Left renal pelvis (tissue), 4 donors: Measurements from ENCODE around the gene SLC44A1. TPM values are rescaled to one million over a fixed set of nuclear protein-coding genes. Genes with fewer than 3 reads are reported as not detected.

ENCODE experiments used
- DNase-seq, 4 donors: peaks; one replicate each; pipeline ENCODE4 v3.0.0-alpha.2; 2013; ENCODE audit warnings: low read depth in 4 of 4, low spot score in 3 of 4
- polyA plus RNA-seq, 4 donors: library from polyadenylated mRNA; unstranded; fragments of 120-200 nt; gene quantifications; one replicate each; pipeline ENCODE4 v1.2.1, GENCODE V29; 2013; ENCODE audit not compliant: insufficient read length in 4 of 4

Gene SLC44A1
- polyA plus RNA-seq, 4 donors, result 33.4 to 61.0 (median 50.7) TPM

DNA sequence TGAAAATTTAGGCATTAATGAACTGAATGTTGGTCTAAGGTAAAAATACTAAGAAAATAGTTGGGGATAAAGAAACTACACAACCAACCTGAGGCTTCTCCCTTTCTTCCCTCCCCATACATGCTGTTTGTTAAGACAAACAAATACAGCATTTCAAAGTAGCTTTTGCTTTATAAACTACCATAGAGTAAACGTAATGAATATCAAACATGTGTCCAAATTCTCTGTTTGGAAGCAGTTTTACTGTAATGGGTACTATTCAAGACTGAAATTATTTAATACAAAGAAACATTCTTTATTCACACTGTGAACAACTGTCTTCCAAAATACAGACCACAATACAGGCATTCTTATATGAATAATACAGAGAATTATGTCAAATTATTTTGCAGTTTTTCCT is 52.0 kb downstream of the SLC44A1 start:
- no peak for DNase-seq

DNA sequence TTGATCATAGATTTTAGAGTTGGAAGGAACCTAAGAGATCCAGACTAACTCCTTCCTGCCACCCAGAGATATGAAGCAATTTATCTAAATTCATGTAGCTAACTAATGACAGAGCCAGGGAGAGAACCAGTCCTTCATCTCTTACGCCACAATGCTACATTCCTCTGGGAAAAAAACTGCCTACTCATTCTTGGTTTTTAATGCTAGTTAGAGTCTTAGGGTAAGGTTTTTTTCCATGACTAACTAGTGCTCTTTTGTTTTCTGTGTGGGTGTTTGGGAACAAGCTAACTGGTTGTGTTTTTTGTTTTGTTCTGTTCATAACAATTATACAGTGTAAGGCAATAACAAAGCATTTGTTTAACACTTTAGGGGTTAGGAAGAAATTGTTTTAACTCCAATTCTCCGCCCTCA is 52.4 kb downstream of the SLC44A1 start:
- no peak for DNase-seq

DNA sequence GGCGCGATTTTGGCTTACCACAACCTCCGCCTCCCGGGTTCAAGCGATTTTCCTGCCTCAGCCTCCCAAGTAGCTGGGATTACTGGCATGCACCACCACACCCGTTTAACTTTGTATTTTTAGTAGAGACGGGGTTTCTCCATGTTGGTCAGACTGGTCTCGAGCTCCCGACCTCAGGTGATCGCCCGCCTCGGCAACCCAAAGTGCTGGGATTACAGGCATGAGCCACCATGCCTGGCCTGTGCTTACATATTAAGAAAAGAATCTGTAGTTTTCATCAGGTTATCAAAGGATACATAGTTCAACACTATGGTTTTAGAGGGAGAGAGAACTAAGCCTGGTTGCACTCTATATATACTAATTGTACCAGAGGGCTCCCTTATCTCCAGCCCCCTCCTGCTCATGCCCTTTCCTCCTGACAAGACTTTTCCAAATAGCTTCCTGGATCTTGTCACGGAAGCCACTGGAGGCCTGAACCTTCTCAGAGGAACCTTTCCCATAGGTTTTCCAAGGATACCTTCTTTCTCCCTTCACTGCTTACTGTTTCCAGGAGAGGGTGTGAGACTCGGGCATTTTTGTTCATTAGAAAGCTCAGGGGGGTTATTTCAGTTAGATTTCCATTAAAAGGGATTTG is 53.1 kb downstream of the SLC44A1 start:
- no peak for DNase-seq

DNA sequence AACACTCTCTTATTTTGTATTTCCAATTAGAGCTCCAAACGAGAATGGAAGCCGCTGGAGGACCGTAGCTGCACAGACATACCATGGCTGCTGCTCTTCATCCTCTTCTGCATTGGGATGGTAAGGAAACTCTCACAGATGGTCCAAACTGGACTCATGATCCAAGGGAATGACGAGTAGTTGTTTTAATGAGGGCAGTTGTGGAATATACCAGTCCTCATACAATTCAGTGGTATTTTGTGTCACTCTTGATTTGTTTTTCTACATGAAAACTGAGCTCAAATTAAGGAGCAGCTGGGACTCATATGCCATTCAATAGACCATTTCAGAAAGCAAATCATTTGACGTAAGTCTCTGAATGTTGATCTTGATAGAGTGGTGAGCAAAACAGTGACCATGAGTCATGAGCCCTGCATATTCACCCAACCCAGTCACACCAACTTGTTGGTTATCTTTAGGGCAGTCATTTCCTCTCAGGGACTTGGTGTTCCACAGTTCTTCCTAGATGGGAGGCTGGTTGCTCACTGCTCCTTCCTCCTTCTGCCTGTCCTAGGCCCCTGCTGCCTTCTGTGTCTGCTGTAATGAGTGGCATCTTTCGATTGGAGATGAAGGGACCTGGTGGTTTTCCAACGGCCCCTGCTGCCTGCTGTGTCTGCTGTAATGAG is 54.9 kb downstream of the SLC44A1 start:
- no peak for DNase-seq

DNA sequence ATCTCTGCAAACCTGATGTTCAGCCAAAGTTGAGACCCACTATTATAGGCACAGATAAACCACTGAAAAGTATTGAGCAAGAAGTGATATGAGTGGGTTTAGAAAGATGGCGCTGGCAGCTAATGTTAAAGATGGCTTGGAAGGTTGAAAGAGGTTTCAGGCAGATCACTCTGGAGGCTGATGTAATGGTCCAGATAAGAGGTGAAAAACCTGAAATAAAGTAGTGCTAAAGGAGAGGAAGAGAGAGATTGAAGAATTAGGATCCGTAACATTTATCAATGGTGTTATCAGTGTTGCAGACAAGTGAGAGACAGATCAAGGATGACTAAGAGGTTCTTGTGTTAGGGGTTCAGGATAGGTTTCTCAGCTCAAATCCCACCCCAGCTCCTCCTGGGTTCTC is 58.3 kb downstream of the SLC44A1 start:
- no peak for DNase-seq

DNA sequence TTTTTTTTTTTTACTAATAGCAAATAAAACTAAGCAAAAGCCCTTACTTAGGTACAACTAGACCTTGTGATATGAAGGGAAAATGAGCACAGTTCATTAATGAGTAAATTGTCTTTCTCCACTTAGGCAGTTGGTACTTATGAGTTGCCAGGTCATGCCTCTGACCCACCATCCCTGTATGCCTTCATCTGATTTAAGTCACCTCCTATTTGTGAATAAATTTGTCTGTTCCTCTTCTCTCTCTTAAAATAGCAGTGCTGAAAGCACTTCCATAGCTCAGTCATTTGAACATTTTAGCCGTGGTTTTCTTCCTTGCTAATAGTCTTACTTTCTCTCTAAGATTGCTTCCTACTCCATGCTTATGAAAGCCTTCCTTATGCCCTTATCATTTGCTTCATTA is 61.4 kb downstream of the SLC44A1 start:
- no peak for DNase-seq

DNA sequence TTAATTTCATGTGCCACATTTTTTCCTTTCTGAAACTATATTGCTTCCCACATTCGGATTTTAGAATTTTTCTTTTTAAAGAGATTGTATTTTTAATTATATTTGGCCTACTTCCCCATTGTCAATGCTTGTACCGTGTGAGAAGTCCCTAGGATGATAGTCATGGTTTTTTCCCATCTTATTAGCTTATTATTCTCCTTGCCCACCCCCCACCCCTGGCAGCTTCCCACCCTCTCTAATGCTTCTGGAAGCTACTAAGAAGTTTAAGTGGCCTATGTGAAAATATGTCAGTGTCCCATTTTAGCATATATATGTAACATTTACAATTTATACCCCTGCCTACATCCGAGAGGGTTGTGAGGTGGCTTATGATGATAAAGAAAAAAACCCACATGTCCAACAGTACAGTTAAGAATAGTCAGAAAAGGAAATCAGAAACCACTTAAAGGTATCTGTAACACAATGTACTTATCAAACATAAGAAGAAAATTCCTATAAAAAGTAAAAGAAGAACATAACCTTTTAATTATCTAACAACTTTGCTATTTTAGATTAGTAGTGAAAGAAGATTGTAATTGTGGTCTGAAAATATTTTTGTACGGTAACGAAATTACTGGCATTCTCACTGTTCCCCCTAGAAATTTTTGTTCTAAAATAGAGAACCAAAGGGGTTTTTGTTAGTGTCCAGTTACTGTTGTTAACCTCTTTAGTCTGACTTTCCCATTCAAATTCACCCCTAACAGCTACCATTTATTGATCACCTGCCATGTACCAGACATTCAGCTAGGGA is 62.1 kb downstream of the SLC44A1 start:
- no peak for DNase-seq

DNA sequence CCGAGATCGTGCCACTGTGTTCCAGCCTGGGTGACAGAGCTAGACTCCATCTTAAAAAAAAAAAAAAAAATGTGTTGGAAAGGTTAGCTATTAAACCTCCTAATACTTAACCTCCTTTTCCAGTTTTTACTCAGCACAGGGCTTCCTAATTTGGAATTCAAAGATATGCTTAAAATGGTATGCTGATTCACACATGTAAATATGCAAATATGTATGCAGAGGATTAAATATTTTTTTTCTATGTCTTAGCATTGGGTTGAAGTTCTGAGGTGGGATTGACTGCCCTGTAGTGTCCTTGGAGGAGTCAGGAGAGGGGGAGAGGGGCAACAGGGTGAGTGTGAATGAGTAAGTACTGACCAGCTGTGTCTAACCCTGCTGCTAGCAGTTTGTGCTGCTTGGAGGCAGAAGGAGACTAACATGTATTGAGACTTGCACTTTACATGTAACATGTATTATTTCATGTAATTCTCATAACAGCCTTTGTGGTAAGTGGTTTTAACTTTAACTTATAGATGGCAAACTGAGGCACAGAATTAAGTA is 63.2 kb downstream of the SLC44A1 start:
- no peak for DNase-seq

DNA sequence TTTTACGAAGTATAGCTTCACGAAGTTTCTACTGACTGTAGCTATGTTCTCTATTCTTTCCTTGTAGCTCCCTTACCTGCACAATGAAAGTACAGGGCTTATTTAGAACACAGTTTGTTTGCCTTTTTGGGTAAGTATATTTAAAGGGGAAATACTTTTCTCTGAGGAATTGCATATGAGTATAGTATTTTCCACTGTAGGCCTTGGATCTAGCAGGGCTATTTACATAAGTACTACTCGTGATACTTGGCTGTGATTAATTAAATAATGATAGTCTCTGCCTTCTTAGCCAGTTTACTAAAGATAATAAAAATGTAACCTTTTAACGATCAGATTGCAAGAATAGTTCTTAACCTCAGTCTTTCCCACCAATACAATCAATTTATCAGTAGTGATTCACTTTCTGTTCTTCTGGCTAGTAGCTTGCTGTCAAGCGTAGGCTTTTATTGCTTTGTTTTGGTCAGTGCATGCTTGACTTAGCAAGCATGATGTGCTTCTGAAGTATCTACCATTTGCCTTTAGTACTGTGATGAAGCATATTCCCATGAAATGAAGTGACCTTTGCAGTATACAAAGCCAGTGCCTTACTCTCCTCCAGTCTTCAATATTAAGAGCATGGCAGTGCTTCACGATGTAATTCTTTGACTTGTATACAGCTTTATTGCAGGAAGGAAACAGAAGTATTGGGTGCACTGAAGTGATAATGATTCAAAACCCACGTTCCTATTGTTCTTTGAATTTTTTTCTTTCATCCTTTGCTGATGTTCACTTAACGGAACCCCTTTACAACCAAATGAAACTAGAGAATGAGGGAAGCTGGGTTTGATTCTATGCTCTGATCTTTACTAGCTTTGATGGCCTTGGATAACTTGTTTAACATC is 64.2 kb downstream of the SLC44A1 start:
- DNase-seq, result no peak

DNA sequence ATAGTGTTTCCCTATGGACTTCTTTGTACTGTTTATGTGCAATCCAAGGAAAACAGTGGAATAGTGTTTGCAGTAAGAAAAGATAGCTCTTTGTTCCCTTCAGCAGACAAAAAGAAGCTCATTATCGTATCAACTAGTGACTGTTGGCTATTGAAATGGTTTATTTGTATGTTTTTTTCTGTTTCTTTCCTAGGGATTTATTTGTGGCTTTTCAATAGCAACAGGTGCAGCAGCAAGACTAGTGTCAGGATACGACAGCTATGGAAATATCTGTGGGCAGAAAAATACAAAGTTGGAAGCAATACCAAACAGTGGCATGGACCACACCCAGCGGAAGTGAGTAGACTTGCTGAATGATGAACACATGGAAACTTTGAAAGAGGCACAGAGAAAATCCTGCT is 65.1 kb downstream of the SLC44A1 start:
- no peak for DNase-seq

DNA sequence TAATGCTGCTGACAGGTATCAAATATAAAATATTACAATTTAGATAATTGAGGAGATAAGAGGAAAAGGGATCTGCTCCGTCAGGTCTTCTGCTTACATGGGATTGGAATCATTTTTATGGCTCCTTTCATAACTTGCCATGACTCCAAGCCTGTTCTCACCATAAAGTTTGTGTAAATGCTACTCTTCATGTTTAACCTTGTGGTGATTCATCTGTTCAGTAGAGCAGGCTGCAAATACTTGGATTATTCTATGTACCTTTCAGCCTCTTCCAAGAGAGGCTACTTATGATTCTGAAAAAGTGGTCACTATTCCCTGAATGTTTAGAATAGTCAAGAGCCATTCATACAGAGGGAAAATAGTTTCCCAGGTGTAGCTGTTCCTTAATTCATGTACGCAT is 66.9 kb downstream of the SLC44A1 start:
- no peak for DNase-seq

DNA sequence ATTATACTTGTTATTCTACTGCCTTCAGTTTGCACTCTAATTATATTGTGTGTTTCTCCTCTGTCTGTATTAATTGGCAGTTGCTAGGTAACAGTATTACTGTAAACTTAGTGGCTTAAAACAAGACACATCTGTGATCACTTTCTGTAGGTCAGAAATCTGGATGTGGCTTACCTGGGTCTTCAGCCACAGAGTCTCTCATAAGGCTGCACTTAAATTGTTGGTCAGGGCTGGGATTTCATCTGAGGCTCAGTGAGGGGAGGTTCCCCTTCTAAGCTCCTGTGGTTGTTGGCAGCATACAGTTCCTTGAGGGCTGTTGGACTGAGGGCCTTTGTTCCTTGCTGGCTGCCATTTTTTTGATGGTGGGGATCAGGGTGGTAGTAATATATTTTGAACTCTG is 68.8 kb downstream of the SLC44A1 start:
- no peak for DNase-seq

DNA sequence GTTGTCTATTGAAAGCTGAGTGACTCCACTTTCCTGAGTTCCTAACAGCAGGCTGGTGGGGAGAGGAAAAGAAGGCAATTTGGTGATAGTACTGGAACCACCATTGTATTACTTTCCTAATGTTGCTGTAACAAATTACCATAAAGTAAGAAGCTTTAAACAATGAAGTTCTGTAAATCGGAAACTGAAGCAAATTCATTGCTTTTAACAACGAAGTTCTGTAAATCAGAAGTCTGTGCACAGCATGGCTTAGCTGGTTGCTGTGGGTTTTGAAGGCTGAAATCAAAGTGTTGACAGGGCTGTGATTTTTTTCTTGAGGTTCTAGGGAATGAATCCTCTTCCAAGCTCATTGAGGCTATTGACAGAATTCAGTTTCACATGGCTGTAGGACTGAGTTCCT is 72.3 kb downstream of the SLC44A1 start:
- no peak for DNase-seq

DNA sequence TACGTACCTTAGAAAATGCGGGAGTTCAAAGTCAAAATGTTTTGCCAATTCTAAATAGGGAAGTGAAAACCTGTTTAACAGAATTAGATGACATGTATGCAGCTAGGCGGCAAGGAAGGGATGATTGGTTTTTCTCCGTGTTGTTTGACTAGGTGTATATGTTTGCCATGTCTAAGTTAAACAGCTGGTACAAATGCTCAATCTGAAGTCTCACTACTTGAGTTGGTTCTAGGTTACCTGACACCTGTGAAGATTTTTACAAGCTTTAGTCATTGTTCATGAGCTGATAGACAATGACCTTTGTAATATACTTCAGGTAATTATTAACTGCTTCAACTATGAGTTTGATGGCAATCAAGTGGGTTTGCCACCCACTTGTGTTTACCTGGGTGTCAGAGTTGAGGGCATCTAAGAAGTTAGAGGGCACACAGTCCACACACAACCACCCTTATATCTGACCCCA is 74.3 kb downstream of the SLC44A1 start:
- no peak for DNase-seq

DNA sequence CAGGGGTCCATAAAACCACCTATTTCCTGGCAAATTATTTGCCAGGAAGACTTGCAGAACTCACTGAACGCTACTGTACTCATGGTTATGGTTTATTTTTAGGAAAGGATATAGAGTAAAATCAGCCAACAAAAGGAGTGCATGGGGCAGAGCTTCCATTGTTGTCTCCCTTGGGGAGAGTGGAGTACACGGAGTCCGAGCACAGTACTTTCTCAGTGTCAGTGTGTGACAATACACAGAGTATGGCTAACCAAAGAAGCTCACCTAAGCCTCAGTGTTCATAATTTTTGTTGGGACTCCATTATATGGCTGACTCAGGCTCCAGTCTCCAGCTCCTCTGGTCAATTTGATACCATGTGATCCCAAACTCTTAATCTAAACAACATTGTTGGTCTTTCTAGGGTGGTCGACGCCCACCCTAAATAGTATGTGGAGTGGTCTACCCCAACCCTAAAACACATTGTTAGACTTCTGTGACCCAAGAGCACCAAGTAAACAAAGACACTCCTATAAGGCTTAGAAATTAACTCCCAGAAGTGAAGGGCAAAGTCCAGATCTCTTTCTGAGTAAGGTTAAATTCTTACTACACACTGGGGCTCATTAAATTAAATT is 74.9 kb downstream of the SLC44A1 start:
- DNase-seq, result no peak

DNA sequence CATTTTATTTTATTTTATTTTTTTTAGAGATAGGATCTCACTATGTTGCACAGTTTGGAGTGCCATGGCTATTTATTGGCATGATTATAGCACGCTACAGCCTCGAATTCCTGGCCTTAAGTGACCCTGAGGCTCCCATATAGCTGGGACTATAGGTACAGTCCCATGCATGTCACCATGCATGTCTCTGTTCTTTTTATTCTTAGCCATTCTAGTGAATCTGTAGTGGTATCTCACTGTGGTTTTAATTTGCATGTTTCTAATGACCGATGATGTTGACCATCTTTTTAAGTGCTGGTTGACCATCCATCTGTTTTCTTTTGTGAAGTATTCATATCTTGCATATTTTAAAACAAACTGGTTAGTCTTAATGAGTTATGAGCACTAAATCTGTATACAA is 76.1 kb downstream of the SLC44A1 start:
- no peak for DNase-seq

DNA sequence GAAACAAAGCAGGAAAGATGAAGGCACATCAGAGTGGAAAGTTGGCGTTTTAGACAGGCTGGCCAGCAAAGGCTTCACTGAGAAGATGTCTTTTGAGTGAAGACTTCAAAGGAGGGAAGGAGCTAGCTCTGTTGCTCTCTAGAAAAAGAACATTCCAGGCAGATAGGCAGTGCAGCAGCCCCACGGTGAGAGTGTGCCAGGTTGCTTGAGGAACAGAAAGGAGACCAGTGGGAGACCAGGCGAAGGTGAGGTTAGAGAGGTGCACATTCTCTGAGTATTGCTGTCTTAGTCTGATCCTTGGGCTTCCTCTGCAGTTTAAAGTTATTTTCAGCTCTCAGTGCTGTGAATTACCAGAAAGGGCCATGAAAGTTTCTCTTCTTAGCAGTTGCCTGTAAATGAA is 83.8 kb downstream of the SLC44A1 start:
- DNase-seq, result no peak

DNA sequence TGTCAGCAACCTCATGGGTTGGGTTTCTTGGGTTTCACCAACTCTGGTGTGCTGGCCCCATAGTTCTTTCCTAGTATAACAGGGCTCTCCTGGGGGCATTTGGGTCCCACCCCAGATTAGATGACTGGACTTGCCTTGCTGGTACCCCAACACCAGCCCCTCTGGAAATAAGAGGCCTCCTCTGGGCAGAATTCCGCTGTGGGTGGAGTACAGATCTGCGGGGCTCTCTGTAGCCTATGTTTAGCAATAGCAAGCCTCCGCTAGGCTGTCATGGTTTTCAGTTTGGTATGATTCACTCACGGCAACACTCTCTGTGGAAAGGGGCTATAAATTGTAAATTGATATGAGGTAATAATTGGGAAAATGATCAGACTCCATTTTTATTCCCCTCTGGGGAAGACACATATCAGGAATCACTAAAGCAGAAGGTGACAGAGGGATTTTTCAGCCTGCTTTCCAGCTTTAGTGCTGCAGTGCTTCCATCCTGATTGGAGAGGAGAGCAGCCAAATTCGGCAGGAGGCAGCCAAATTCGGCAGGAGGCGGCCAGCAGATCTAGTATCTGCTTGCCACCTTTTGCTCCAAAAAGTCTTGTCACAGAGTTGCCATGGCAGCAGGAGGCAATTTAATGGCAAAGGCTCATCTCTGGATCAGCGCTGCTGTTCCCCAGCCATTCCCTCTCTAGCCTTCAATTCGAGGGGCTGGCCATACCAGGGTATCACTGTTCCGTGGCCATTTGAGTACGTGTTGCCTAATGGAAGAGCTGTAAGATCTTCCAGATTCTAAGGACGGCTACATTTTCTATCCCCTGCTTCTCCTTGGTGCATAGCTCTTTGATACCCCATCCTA is 84.6 kb downstream of the SLC44A1 start:
- DNase-seq, result no peak

DNA sequence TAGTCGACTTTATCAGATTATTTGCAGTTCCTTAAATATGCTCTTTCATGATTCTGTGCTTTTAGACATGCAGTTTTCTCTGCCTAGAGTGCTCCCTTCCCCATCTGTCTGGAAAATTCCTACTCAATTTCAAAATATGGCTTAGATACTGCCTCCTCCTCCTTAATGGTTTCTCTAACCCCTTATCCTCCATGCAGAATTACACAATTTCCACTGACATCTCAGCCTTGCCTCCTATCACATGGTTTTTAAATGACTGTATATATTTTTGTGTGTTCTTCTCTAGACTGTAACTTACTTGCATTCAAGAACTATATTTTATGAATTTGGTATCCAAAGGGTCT is 85.2 kb downstream of the SLC44A1 start:
- DNase-seq, result no peak
